Ammon's horn (tissue), 1 donor: ENCODE measurements around the gene RPSA.
"Not testable (repeated sequence)": the region's sequence is repeated elsewhere in the genome, so short reads cannot be mapped to it uniquely, and the experiment has no call there.

ENCODE experiments used
- DNase-seq: peaks from one replicate; pipeline ENCODE4 v3.0.0-alpha.2; 2016; ENCODE audit warnings: low spot score

RPSA gene

GRCh38 chr3:39456159-39456558 lies 49.6 kb downstream of the RPSA start:
- DNase-seq = no peak

- DNase-seq = no peak
Observed at GRCh38 chr3:39457361-39457760, 50.8 kb downstream of the RPSA start.

GRCh38 chr3:39458579-39458978 lies 52.1 kb downstream of the RPSA start:
- DNase-seq = not testable (repeated sequence)

- peak; percentile 93 for DNase-seq
Observed at GRCh38 chr3:39460677-39461076, 54.2 kb downstream of the RPSA start.
